BLaER1 (cell line): Measurements from ENCODE around the gene ST6GAL1.

Source experiments
- H3K27ac ChIP-seq: shearing (Covaris generic); formaldehyde crosslinking; 2 replicates; pipeline ENCODE4 v1.8.1; 2022
- H3K27me3 ChIP-seq: shearing (Covaris generic); formaldehyde crosslinking; 2 replicates; pipeline ENCODE4 v1.8.1; 2022
- H3K36me3 ChIP-seq: shearing (Covaris generic); formaldehyde crosslinking; 2 replicates; pipeline ENCODE4 v1.8.1; 2022
- H3K4me1 ChIP-seq: shearing (Covaris generic); formaldehyde crosslinking; 2 replicates; pipeline ENCODE4 v1.8.1; 2022
- H3K4me2 ChIP-seq: shearing (Covaris generic); formaldehyde crosslinking; 2 replicates; pipeline ENCODE4 v1.8.1; 2022
- H3K4me3 ChIP-seq: shearing (Covaris generic); formaldehyde crosslinking; 2 replicates; pipeline ENCODE4 v1.8.1; 2022
- H3K9ac ChIP-seq: shearing (Covaris generic); formaldehyde crosslinking; 2 replicates; pipeline ENCODE4 v1.8.1; 2022
- H3K9me3 ChIP-seq: shearing (Covaris generic); formaldehyde crosslinking; 2 replicates; pipeline ENCODE4 v1.8.1; 2022
- H4K20me1 ChIP-seq: shearing (Covaris generic); formaldehyde crosslinking; 2 replicates; pipeline ENCODE4 v1.8.1; 2022
- Cebpa-rat ChIP-seq: shearing (Covaris generic); IDR thresholded peaks from 2 replicates; pipeline ENCODE4 v1.8.1; 2022

The ST6GAL1 gene

GRCh38 chr3:186937017-186937875 is 6.9 kb downstream of the ST6GAL1 start:
- TF ChIP-seq Cebpa-rat: no peak
- Histone ChIP-seq H3K4me2 (no peak overlapping the region), H3K4me3 (no peak overlapping the region), H3K4me1 (peaks cover 38% of the 10 kb centered on the region), H4K20me1 (peaks cover 100% of the 10 kb centered on the region), H3K36me3 (peaks cover 86% of the 10 kb centered on the region), H3K27ac (no peak overlapping the region), H3K9ac (no peak overlapping the region), H3K27me3 (no peaks in the 10 kb centered on the region), H3K9me3 (peaks cover 4% of the 10 kb centered on the region; the same call in 1 of the 2 replicates)

DNA sequence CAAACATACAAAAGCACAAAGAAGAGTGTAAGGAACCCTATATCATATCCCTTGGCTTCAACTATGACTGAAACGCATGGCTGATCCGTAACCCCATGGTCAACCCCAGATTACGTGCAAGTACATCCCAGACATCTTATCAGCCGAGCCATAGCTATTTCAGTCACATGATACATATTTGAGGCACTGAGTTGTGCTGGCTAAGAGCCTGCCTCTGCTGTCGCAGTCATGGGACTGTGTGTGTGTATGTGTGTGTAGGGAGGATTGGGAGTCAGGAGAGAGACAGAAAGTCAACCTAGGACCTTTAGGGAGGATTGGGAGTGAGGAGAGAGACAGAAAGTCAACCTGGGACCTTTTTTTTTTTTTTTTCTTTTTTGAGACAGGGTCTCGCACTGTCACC is 8.4 kb downstream of the ST6GAL1 start:
- Histone ChIP-seq H3K4me3 (no peak overlapping the region), H3K27me3 (no peaks in the 10 kb centered on the region), H3K9me3 (peaks cover 4% of the 10 kb centered on the region; the same call in 1 of the 2 replicates), H3K36me3 (peaks cover 91% of the 10 kb centered on the region), H3K9ac (no peak overlapping the region), H3K27ac (no peak overlapping the region), H3K4me1 (peaks cover 23% of the 10 kb centered on the region), H3K4me2 (no peak overlapping the region), H4K20me1 (peaks cover 100% of the 10 kb centered on the region)
- no peak for TF ChIP-seq Cebpa-rat

DNA sequence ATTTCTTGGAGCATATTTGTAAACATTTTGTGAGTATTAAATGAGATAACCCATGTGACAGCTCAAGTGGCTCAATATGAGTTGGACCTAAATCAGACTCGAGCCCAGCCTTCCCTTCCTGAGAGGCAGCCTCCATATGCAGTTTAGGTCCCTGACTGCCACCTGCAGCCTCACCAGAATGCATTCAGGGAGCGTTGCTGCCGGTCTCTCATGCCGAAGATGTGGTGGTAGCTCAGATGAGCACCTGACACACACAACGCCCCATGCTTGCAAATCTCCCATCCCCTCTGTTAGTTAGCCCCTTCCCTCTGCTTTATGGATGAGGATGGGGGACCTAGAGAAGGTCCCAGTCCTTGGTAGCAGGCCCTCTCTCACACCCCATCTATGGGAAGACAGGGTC is 9.2 kb downstream of the ST6GAL1 start:
- H3K4me1 ChIP-seq: peaks cover 23% of the 10 kb centered on the region; the same call in 1 of the 2 replicates
- no peaks in the 10 kb centered on the region; the same call in 1 of the 2 replicates for H3K9me3 ChIP-seq
- H3K9ac ChIP-seq: no peak overlapping the region
- H3K36me3 ChIP-seq: peaks cover 91% of the 10 kb centered on the region
- H4K20me1 ChIP-seq: peaks cover 100% of the 10 kb centered on the region
- TF ChIP-seq Cebpa-rat: no peak
- H3K4me2 ChIP-seq: no peak overlapping the region
- no peak overlapping the region for H3K27ac ChIP-seq
- no peak overlapping the region for H3K4me3 ChIP-seq
- no peaks in the 10 kb centered on the region for H3K27me3 ChIP-seq

DNA sequence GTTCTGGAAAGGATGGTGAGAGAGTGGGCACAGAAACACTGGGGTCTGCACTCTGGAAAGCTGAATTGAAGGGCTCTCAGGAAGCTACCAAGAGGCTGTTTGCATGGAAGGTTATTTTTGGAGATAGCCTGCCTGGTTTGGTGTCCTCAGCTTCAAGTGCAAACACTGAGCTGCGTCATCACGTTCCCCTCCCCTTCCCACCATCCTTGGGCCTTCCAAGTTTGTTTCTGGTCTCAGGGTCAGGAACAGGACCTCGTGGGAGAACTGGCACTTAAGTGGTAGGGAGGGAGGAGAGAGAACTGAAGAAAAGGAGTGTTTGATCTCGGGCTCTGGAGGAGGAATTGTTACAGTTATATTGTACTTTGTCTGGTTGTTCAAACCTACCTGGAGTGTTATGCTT is 10.6 kb downstream of the ST6GAL1 start:
- H3K4me1 ChIP-seq: peaks cover 23% of the 10 kb centered on the region; the same call in 1 of the 2 replicates
- H3K27me3 ChIP-seq: no peaks in the 10 kb centered on the region
- H3K9ac ChIP-seq: no peak overlapping the region
- no peaks in the 10 kb centered on the region for H3K9me3 ChIP-seq
- H3K4me2 ChIP-seq: no peak overlapping the region
- no peak for TF ChIP-seq Cebpa-rat
- H3K36me3 ChIP-seq: peaks cover 91% of the 10 kb centered on the region
- no peak overlapping the region for H3K27ac ChIP-seq
- no peak overlapping the region for H3K4me3 ChIP-seq
- peaks cover 100% of the 10 kb centered on the region for H4K20me1 ChIP-seq

- no peaks in the 10 kb centered on the region for H3K27me3 ChIP-seq
- TF ChIP-seq Cebpa-rat: no peak
- no peak overlapping the region for H3K9ac ChIP-seq
- no peak overlapping the region for H3K4me2 ChIP-seq
- H3K4me3 ChIP-seq: no peak overlapping the region
- no peaks in the 10 kb centered on the region for H3K9me3 ChIP-seq
- peaks cover 100% of the 10 kb centered on the region for H4K20me1 ChIP-seq
- H3K36me3 ChIP-seq: peaks cover 91% of the 10 kb centered on the region
- H3K27ac ChIP-seq: no peak overlapping the region
- H3K4me1 ChIP-seq: peaks cover 21% of the 10 kb centered on the region; the same call in 1 of the 2 replicates
Measured at GRCh38 chr3:186942168-186942567, 11.8 kb downstream of the ST6GAL1 start.

- Histone ChIP-seq H3K27me3 (no peaks in the 10 kb centered on the region), H3K27ac (no peak overlapping the region), H3K9ac (no peak overlapping the region), H3K4me2 (no peak overlapping the region), H4K20me1 (peaks cover 100% of the 10 kb centered on the region), H3K9me3 (0 out of 2 replicates have a peak, but pooled peaks cover 8% of the 10 kb centered on the region), H3K4me3 (no peak overlapping the region), H3K4me1 (0 out of 2 replicates have a peak, but pooled peaks cover 8% of the 10 kb centered on the region), H3K36me3 (peaks cover 96% of the 10 kb centered on the region)
- no peak for TF ChIP-seq Cebpa-rat
Measured at GRCh38 chr3:186945255-186945823, 15.0 kb downstream of the ST6GAL1 start.

DNA sequence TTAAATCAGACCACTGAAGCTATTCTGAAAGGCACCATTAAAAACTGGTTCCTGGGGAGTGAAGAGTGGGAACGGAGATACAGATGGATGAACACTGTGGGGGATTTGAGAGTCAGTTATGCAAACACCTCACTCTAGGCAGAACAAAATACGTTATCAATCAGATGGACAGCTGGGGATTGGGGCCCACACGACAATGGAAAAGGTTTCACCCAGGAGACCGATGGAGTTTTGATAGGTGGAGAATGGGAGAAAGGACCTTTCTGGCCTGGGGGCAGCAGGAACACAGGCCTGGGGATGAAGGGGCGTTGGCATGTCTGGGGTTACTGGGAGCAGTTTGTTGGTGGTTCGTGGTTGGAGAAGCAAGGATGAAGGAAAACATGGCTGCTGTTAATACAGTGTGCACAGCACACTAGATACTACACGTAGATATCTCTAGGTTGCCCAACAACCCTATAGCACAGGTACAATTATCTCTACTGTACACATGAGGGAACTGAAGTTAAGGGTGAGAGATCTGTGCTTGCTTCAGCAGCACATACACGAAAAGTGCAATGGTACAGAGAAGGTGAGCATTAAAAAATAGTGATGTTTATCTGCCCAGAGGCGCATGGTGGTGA is 16.5 kb downstream of the ST6GAL1 start:
- H3K27me3 ChIP-seq: no peaks in the 10 kb centered on the region
- no peak overlapping the region for H3K4me3 ChIP-seq
- peaks cover 99% of the 10 kb centered on the region for H3K36me3 ChIP-seq
- no peak overlapping the region for H3K4me2 ChIP-seq
- H3K9me3 ChIP-seq: peaks cover 19% of the 10 kb centered on the region
- no peak for TF ChIP-seq Cebpa-rat
- H3K27ac ChIP-seq: no peak overlapping the region
- no peaks in the 10 kb centered on the region for H3K4me1 ChIP-seq
- no peak overlapping the region for H3K9ac ChIP-seq
- peaks cover 100% of the 10 kb centered on the region for H4K20me1 ChIP-seq

GRCh38 chr3:186949281-186949982 is 19.1 kb downstream of the ST6GAL1 start:
- H3K27ac ChIP-seq: no peak overlapping the region
- no peaks in the 10 kb centered on the region for H3K27me3 ChIP-seq
- peaks cover 9% of the 10 kb centered on the region; the same call in 1 of the 2 replicates for H3K4me1 ChIP-seq
- no peak overlapping the region for H3K9ac ChIP-seq
- peaks cover 98% of the 10 kb centered on the region for H3K36me3 ChIP-seq
- H3K4me3 ChIP-seq: no peak overlapping the region
- H4K20me1 ChIP-seq: peaks cover 100% of the 10 kb centered on the region
- H3K4me2 ChIP-seq: no peak overlapping the region
- no peak for TF ChIP-seq Cebpa-rat
- peaks cover 38% of the 10 kb centered on the region for H3K9me3 ChIP-seq

DNA sequence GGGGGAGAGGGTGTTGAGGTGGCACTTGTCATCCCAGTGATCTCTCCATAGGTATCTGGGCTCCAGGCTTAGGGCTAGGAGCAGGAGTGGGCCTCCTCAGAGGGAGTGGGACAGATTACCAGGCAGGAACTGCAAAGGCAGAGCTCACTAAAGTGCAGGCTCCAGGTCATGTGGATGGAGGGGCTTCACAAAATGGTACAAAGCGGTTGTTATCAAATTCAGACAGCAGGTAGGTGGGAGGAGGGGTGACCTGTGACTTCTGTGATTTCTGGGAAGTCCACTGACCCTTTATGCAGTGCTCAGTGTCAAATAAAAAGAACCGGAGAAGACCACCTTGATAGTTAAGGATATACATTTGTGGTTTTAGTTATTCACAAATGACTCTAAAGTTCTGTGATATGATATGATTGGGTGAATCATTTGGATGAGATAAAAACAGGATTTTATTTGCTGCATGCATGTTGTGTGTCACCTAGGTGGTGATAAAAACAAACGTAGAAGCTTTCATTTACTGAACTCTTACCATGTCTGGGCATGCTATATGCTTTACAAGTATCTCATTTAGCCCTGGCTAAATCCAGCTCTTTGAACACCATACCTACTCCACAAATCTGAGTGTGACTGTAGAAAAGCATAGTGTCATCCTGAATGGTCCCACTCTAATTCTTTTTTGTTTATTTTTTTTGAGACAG is 20.2 kb downstream of the ST6GAL1 start:
- Histone ChIP-seq H3K9me3 (peaks cover 38% of the 10 kb centered on the region), H3K27me3 (no peaks in the 10 kb centered on the region), H3K4me3 (no peak overlapping the region), H4K20me1 (peaks cover 100% of the 10 kb centered on the region), H3K27ac (no peak overlapping the region), H3K4me1 (peaks cover 9% of the 10 kb centered on the region; the same call in 1 of the 2 replicates), H3K36me3 (peaks cover 97% of the 10 kb centered on the region), H3K9ac (no peak overlapping the region), H3K4me2 (no peak overlapping the region)
- TF ChIP-seq Cebpa-rat: no peak
